ENCODE results near the gene CKS1B. TPM values are rescaled to one million over a fixed set of nuclear protein-coding genes. Genes with fewer than 3 reads are reported as not detected.
A peak's percentile ranks its signal among the peaks of the same experiment; 100 is the strongest.

Gene CKS1B
- 10 to 100 TPM; 22.5 to 23.4 TPM for total RNA-seq
- long read RNA-seq, donor 1, transcript CKS1B-201 (3 exons, 759 nt) = major isoform, 5 of 6 reads
- long read RNA-seq, donor 1, partial matches to known transcripts = 0 of 6 reads
- long read RNA-seq, donor 1, other reads (novel, unspliced or antisense) = 1 of 6 reads
- long read RNA-seq, donor 2, transcript CKS1B-201 (3 exons, 759 nt) = major isoform, 23 of 29 reads
- long read RNA-seq, donor 2, partial matches to known transcripts = 0 of 29 reads
- long read RNA-seq, donor 2, other reads (novel, unspliced or antisense) = 0 of 29 reads

DNA sequence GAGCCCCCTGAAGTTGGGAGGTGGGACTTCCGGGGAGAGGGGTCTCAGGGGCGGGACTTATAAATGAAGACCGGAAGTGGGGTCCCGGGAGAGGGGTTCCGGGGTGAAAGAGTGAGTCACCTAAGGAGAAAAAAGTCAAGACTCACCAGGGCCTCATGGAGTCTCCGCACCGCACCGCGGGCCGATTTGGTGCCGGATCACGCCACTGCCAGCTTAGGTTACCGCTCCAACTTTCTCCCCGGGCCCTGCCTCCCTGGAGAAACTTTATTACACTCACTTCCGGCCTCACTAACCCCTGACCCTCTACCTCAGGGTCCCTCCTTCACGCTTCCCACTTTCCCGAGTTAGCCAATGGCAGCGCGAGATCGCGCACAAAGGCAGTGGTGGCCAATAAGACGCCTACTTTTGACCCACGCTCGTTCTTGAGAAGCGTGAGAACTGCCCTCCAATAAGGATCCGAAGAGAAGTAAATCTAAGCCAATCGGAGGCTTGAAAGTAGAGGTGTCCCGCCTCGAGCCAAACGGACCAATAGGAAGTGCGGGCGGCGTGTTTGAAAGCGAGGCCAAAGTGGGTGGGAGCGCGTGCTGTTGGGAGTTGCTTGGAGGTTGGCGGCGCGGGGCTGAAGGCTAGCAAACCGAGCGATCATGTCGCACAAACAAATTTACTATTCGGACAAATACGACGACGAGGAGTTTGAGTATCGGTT, at the start of gene CKS1B:
Gene CKS1B (plus strand): TSS at position 580 of the 706 bp plus-strand sequence. CDS start 65 bp downstream, at position 645.
- intact Hi-C loops (cut with DNase I) = no loop called here

DNA sequence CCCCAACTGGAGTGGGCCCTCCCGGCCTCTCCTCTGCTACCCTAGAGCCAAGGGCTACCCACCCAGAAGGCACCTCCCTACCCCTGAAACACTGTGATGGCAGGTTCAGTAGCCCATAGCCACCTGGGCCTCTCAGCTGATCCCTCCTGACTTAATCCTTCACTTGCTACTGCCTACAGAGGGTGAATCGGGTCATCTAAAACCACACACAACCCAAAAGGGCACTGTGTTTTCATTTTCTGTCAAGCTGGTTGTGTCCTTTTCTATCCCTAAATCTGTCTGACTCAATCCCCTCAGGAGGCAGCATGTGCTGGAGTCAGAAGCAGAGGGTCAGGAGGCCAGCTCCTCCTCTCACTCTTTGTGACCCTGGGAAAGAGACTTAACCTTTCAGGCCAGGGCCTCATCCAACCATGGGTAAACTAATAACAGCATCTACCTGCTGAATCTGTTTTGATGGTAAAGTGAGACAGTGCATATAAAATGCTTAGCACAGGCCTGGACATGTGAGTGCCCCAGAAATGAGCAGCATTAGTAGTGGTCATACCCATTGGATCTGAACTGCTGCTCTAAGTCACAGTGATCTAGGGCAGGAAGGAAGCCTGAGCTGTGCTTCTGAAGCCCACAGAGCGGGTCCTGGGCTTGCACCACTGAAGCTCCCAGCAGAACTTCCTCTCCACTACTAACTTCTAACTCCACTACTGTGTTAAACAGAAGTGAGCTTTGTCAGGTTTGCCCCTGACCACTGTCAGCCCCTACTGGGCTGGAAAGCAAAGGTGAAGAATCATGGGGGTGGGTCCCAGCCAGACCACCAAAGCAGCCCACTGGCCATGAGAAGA, 48.9 kb upstream of the CKS1B start:
- intact Hi-C loops (cut with DNase I) = no loop called here
- DNase-seq (ENCODE audit: low spot score) = no peak

More for the DNA sequence above, at the start of gene CKS1B:
- peak; percentile 99 for DNase-seq (ENCODE audit: low spot score)

DNA sequence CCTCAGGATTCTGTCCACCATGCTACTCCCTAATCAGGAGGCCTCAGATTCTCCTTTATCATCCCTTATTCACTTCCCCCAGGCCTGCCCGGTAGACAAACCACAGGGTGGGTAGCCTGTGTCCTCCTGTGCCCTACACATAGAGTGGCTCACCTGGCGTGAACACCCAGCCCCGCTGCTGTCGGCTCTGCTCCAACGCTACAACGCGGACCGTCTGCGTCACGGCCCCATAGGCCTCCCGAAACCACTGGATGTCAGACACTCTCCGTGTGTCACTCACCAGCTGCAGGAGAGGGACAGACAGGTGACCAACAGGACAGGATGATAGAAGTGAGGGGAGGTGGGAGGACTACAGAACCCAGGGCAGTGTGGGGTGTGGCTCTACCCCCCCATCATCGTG, 48.3 kb upstream of the CKS1B start:
- intact Hi-C loops (cut with DNase I) = no loop called here
- DNase-seq (ENCODE audit: low spot score) = no peak

DNA sequence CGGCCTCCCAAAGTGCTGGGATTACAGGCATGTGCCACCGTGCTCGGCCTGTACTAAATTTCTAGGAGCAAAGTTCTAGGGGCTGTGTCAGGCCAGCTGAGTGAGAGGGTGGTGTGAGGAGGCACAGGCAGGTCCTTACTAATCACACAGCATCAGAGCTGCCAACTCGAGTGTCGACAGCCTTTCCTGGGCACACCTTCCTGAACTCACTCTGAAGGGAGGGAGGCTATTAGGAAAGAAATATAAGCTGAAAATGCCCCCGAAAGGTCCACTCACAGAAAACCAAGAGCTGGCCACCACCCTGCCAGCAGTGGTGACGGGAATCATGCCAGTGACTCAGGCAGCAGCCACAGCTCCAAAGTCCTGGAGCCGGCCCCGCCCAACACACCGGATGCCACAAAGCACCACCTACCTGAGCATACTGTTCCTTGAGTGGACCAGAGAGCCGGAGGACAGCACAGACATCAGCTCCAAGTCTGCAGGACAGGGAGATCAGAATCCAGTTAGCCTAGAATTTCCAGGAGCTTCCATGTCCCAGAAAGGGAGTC, 42.5 kb upstream of the CKS1B start:
- no peak for DNase-seq (ENCODE audit: low spot score)
- intact Hi-C loops (cut with DNase I) = no loop called here

DNA sequence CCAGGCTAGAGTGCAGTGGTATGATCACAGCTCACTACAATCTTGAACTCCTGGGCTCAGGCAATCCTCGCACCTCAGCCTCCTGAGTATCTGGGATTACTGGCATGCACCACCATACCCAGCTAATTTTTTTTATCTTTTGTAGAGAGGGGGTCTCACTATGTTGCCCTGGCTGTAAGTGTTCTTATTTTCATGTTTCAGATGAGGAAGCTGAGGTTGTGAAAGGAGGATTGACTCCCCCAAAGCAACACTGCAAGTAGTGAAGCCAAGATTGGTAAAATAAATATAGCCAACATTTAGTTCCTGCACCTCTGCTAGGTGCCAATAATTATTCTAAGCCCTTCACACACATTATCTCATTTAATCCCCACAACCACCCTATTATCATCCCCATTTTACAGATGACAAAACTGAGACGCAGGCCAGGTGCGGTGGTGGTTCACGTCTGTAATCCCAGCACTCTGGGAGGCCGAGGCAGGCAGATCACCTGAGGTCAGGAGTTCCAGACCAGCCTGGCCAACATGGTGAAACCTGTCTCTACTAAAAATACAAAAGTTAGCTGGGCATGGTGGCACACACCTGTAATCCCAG, 40.0 kb upstream of the CKS1B start:
- intact Hi-C loops (cut with DNase I) = no loop called here

DNA sequence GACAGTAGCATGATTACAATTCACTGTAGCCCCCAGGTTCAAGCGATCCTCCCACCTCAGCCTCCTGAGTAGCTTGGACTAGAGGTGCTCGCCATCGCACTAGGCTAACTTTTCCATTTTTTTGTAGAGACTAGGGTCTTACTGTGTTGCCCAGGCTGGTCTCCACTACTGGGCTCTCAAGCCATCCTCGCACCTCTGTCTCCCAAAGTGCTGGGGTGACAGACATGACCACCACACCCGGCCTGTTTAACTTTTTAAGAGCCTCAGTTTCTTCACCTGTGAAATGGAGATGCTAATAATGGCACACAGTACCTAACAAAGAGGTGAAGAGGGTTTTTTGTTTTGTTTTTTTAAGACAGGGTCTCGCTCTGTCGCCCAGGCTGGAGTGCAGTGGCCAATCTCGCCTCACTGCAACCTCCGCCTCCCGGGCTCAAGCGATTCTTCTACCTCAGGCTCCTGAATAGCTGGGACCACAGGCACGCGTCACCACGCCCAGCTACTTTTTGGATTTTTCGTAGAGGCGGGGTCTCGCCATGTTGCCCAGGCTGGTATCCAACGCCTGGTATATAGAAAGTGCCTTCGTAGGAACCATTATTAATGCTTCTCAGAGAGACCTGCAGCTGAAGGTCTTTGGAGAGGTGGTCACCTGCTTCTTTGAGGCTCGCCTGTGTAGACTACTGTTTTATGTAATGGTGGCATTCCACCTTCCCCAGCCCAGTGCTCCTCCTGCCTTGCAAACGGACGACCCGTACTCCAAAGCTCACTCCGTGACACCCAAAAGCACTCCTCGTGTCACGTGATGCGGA, 38.5 kb upstream of the CKS1B start:
- no peak for DNase-seq (ENCODE audit: low spot score)
- intact Hi-C loops (cut with DNase I) = no loop called here

More for the DNA sequence above, 40.0 kb upstream of the CKS1B start:
- DNase-seq (ENCODE audit: low spot score) = no peak

DNA sequence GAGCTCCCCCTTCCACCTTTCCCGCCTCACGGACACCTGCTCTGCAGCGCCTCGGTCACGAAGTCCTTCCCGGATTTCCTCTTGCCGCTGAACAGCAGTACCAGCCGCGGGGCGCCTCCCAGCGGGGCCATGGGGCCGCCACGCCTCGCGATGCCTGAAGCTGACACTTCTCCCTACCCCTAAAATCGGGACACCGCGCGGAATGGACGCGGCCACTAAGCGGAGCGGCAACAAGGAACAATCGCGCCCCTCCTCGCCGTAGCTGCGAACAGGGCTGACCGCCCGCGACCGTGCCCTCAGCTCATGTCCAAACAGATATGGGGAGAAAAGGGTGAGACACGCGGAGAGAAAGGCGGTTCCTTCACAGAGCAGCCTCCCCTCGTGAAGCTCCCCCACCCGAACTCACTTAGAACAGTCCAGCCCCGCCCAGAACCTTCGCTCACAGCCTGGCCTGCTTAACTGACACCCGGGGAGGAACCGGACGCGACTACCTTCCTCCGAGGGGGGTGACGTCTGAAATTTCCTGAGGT, 37.9 kb upstream of the CKS1B start, which contains the start of gene PMVK:
Gene PMVK (minus strand): TSS at position 165 of the 530 bp plus-strand sequence. CDS start 34 bp downstream, at position 131.
- intact Hi-C loops (cut with DNase I) = no loop called here
- peak; percentile 98 for DNase-seq (ENCODE audit: low spot score)

DNA sequence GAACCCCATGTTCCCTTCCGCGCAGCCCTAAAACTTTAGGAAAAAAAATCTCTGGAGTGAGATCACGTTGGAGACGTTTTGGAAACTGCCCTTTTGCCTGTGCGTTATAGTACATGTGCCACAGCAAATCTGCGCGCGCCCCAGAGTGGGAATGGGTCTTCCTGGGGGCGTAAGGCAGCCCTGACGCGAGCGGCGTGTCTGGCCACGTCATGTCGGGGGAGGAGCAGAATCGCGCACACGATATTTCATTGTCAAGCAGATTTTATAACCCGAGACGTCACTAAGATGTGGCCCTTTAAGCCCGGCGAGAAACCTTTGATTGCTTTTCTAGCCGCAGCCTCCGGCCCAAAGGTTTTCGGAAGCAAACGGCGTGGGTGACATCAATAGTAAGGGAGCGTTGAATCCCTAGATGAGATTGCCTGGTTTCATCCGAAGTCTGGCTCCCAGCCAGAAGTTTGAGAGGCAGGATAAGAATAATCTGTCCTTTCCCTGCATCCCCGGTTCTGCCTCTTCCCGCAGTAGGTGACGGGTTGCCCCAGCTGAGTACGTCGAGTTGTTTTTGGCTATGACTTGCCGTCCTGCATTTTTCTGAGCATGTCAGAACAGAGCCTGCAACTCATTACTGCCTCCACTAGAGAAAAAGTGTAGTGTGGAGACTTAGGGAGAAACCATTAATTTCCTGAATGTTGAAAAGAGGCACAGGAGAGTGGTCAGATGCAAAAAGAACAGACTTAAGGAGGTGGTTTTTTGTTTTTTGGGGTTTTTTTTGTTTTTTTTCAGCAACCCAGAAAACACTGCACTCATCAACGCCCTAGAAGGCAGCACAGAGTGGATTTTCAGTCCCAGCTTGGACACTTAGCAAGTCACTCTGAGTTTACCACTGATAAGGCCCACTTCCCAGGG, 37.1 kb upstream of the CKS1B start:
- intact Hi-C loops (cut with DNase I) = no loop called here
- DNase-seq (ENCODE audit: low spot score) = peak; percentile 97

DNA sequence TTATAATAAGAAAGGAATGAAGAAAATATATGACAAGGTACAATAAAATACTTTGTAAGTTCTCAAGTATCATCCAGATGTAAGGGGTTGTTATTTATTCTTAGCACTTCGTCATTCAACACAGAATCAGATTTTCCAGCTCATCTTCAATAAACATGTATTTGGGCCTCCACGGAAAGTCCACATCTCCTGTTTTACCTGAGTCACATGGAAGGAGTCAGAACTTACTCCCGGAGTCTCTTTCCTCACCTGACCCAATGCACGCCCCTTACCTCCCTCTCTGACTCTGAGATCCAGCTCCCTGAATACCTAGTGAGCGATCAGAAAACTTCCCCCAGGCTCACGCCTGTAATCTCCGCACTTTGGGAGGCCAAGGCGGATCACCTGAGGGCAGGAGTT, 36.5 kb upstream of the CKS1B start:
- intact Hi-C loops (cut with DNase I) = no loop called here
- DNase-seq (ENCODE audit: low spot score) = no peak

DNA sequence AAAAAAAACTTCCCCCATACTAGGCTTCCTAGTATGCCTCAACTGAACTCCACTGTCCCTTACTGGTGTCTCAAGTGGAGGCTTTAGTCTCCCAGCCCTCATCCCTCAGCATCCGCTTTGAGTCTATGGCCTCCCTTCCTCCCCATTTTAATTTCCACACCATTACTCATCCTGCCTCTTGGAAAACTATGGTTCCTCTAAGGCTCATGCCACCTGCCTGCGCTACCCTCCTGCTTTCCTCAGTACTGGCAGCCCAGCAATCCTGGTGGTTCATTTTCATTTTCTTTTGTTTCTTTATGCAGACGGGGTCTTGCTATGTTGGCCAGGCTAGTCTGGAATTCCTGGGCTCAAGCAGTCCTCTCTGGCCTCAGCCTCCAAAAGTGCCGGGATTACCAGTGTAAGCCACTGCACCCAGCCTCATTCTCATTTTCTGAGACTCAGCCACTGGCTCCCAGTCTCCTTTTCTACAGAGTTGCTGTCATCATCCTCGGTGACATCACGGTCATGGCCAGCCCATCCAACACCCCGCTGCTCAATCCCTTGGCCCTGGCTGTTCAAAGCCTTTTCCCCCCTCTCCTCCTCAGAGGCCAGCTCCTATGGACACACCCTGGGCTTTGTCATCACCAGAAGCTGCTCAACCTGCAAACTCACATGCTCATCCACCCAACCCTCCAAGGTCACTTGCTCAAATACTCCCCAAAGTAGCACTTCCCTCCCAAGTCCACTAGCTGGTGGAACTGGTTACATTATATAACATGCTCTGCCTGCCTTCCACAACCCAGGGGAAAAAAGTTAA, 35.7 kb upstream of the CKS1B start:
- intact Hi-C loops (cut with DNase I) = no loop called here
- no peak for DNase-seq (ENCODE audit: low spot score)

DNA sequence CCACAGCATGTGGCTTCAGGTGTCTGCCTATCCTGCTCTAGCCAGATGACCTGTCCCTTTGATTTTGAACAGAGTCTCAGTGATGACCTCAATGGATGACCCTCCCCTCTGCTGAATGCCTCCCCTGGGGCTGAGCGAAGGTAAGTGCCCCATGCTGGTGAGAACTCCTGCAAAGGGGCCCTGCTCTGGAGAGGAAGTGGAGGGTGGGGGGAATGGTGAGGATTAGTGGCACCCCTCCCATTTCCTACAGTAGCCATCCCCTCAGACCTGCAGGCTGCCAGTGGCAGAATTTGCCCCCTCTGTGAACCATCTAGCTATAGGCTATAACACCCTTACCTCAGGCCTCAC, 34.3 kb upstream of the CKS1B start:
- no peak for DNase-seq (ENCODE audit: low spot score)
- intact Hi-C loops (cut with DNase I) = no loop called here

DNA sequence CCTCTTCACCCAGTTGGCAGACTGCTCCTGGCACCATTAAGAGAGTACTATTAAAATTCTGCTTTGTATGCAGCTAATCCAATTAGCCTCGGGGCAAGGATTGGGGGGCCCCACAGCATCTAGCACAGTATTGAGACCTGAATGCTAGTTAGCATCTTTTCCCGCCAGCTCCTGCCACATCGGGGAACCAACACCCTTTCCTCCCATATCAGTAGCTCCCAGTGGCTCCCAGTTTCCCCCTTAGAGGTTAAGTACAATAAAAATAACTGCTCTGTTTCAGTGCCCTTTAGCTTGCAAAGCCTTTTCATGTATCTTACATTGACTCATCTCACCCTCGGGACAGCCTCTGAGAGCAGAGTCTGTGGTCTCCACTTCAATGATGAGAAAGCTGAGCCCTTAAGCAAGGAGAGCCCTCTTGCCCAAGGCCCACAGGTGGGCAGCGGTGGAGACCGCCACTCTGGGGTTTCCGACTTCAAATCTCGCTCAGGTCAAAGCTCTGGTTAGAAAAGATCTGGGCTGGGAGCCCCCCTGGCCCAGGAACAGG, 33.8 kb upstream of the CKS1B start:
- DNase-seq (ENCODE audit: low spot score) = no peak
- intact Hi-C loops (cut with DNase I) = no loop called here

DNA sequence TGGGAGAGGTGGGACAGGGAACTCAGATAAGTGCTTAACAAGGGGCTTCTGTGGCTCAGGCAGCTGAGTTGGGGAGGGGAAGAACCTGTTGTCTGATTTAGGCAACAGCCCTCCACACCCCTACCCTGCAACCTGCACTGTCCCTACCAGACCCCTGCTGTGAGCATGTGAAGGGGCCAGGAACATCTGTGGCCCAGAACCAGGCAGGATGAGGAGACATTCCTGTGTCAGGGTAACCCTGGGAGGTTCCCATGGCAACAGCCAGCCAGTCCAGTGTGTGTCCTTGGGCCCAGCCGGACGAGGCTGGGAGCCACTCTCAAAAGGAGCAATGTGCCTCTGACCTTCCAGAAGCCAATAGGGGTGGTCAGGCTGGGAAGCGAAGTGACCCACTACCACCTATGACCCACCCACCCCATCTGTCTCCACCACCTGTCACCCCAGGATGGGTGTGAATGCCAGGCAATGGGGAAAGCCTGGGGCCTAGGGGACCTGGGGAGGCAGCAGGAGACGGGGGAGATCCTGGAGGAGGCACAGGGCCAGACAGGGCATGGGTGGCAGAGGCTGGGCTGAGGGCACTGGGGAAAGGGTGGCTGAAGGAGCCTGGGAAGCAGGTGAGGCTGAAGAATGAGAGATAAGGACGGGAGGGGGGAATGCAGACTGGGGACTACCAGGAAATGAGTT, 33.0 kb upstream of the CKS1B start:
- intact Hi-C loops (cut with DNase I) = no loop called here
- no peak for DNase-seq (ENCODE audit: low spot score)

DNA sequence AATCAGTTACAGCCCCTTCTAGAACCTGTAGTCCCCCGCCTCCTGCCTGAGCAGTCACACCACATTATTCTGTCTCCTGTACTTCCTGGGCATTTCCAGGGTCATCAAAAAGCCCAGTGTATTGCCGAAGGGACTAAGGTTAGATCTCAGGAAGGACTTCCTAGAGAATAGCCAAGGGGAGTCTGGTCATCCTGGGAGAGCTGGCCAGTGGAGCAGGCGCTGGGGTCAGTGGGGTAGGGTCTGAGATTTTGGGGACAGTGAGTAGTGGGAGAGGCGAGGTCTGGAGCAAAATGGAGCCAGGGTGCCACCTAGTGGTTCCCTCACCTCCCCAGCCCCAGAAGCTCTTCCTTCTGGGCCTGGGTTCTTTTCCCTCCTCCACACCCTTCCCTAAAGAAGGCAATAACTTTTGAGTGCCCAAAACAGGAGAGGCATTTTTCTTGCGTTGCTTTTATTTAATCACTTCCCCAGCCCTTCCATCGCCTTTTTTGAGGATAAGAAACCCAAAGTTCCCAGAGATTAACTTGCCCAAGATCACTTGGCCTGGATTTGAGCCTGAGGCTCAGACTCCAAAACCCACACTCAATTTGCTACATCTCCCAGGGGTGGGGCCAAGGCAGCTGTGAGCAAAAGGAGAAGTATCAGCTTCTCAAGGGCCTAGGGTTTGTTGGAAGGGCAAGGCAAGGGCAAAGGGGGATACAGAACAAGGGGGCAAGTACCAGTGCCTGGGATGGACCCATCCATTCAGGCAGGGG, 30.7 kb upstream of the CKS1B start:
- intact Hi-C loops (cut with DNase I) = no loop called here
- no peak for DNase-seq (ENCODE audit: low spot score)

Measured in posterior vena cava (tissue), 2 donors.